Gastroesophageal sphincter (tissue), 3 donors: ENCODE results near the gene LYST.

Source experiments
- CTCF ChIP-seq, 4 experiments: fragments of 200-600 bp in 2 of 4; fragments of 450-650 bp in 2 of 4; sonication (generic) in 1 of 4; IDR thresholded peaks; one replicate each; pipeline ENCODE4 v1.5.1; 2017 to 2019; ENCODE audit warnings: antibody characterized with exemption in 4 of 4, mild to moderate bottlenecking in 2 of 4, moderate library complexity in 2 of 4
- EP300 ChIP-seq: sonication (generic); formaldehyde crosslinking; IDR thresholded peaks from one replicate; pipeline ENCODE4 v1.6.1; 2017; ENCODE audit warnings: antibody characterized with exemption, mild to moderate bottlenecking
- POLR2A ChIP-seq, 2 donors: fragments of 450-650 bp; IDR thresholded peaks; one replicate each; pipeline ENCODE4 v1.6.1; 2017; ENCODE audit warnings: antibody characterized with exemption in 2 of 2, mild to moderate bottlenecking in 2 of 2, moderate library complexity in 1 of 2
- POLR2AphosphoS5 ChIP-seq: sonication (generic); formaldehyde crosslinking; IDR thresholded peaks from one replicate; pipeline ENCODE4 v1.6.1; 2017; ENCODE audit warnings: antibody characterized with exemption

- TF ChIP-seq CTCF (IDR thresholded peaks at IDR 0.05) = no peak
- no peak for TF ChIP-seq EP300
- no peak for TF ChIP-seq POLR2A (IDR thresholded peaks at IDR 0.05)
- no peak for TF ChIP-seq POLR2AphosphoS5
Observed at GRCh38 chr1:235860829-235861228, 5.9 kb downstream of the LYST start.
